Ovary (tissue), 9 donors: ENCODE measurements around the gene CLRN1. TPM values are rescaled to one million over a fixed set of nuclear protein-coding genes. Genes with fewer than 3 reads are reported as not detected.

Experiments
- DNase-seq, 5 donors: peaks; one replicate each; pipeline ENCODE4 v3.0.0-alpha.2; 2019 to 2020
- H3K27ac ChIP-seq, 2 donors: fragments of 200-600 bp; one replicate each; pipeline versions ENCODE4 v1.5.1 to v1.8.0; 2019 to 2022
- H3K27me3 ChIP-seq: fragments of 200-600 bp; one replicate; pipeline ENCODE4 v1.8.0; 2022
- H3K36me3 ChIP-seq: fragments of 200-600 bp; sonication (generic); one replicate; pipeline ENCODE4 v1.5.1; 2019
- H3K4me1 ChIP-seq: one replicate; pipeline ENCODE4 v1.8.1; 2013; ENCODE audit warnings: mild to moderate bottlenecking, moderate library complexity; ENCODE audit not compliant: insufficient read depth
- H3K4me3 ChIP-seq: fragments of 200-600 bp; sonication (generic); one replicate; pipeline ENCODE4 v1.5.1; 2017
- H3K9me3 ChIP-seq, 2 donors: fragments of 200-600 bp in 1 of 2; sonication (generic) in 1 of 2; one replicate each; pipeline versions ENCODE4 v1.5.1 to v1.8.1; 2013 to 2019; ENCODE audit warnings: mild to moderate bottlenecking in 1 of 2, moderate library complexity in 1 of 2
- EP300 ChIP-seq: sonication (generic); formaldehyde crosslinking; IDR thresholded peaks from one replicate; pipeline ENCODE4 v1.6.1; 2017; ENCODE audit warnings: antibody characterized with exemption
- POLR2A ChIP-seq: fragments of 450-650 bp; IDR thresholded peaks from one replicate; pipeline ENCODE4 v1.6.1; 2017; ENCODE audit warnings: antibody characterized with exemption, mild to moderate bottlenecking, moderate library complexity
- WGBS, 3 donors: extraction: QIAGEN DNeasy Blood & Tissue Kit in 1 of 3; methylation state at CpG; one replicate each; pipeline versions ENCODE4 v1.1.5 to v1.1.7; 2013 to 2017; 5-methylcytosine and 5-hydroxymethylcytosine counted together
- intact Hi-C, 4 donors: fragments of 100-400 bp; cut with DNase I; formaldehyde crosslinking; loops; one replicate each; pipeline versions ENCODE4 v1.11.0 to v1.15.1; 2022 to 2023
- polyA plus RNA-seq, 2 donors: library from polyadenylated mRNA; stranded (reverse); fragments of 200-250 nt in 1 of 2; fragments of 350-450 nt in 1 of 2; fragmentation: Illumina TruSeq in 1 of 2; extraction: RNeasy Lipid Tissue Mini Kit (QIAGEN cat#74804) in 1 of 2; gene quantifications; one replicate each; pipeline ENCODE4 v1.2.3, GENCODE V29; 2013 to 2014
- total RNA-seq, 7 donors: library from RNA; depleted of rRNA in 2 of 7; stranded (reverse); fragments of >200 nt in 2 of 7; fragmentation: NEBNext Ultra II Directional in 3 of 7; extraction: Animal tissue kit (Norgen Biotek cat#: 25700) in 3 of 7; gene quantifications; one replicate each; pipeline versions ENCODE4 v1.1.0 to v1.2.4, GENCODE V29; 2016 to 2023
- TF ChIP-seq, protein P1 (sequence below), 3 donors: fragments of 450-650 bp in 2 of 3; fragments of 200-600 bp in 1 of 3; IDR thresholded peaks; one replicate each; pipeline versions ENCODE4 v1.5.1 to v1.8.0; 2016 to 2022; ENCODE audit warnings: antibody characterized with exemption in 3 of 3, mild to moderate bottlenecking in 1 of 3
- donor health status: DM: no; HTN: no; CAD: no; lungs with moderate emphysema.
- donor health status: DM: no; HTN: no; CAD: no.
- donor health status: Bipolar disorder and iron deficiency.
- donor health status: DM: yes; HTN: yes; CAD: no.
- donor health status: DM: no; HTN: no; CAD: no.
- donor health status: DM: yes; HTN: yes; CAD: no.

The CLRN1 gene
- total and polyA plus RNA-seq, 9 donors: not detected

DNA sequence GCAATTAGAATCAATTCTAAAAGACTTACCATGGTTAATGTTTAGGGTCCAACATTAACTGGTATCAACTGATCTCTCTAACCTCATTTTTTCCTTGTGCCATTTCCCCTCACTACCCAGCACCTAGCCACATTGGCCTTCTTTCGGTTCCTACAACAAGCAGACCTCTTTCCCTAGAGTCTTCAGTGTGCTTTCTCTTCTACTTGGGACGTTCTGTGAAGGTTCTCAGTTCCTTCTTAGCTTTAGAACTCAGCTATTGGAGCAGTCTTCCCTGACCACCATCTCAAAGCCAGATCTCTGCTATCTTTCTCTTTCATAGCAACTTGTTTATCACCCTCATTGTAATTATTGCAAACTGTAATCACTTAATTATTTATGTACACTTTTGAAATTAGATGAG lies 35.8 kb downstream of the CLRN1 start:
- no peak overlapping the region for H3K27ac ChIP-seq

DNA sequence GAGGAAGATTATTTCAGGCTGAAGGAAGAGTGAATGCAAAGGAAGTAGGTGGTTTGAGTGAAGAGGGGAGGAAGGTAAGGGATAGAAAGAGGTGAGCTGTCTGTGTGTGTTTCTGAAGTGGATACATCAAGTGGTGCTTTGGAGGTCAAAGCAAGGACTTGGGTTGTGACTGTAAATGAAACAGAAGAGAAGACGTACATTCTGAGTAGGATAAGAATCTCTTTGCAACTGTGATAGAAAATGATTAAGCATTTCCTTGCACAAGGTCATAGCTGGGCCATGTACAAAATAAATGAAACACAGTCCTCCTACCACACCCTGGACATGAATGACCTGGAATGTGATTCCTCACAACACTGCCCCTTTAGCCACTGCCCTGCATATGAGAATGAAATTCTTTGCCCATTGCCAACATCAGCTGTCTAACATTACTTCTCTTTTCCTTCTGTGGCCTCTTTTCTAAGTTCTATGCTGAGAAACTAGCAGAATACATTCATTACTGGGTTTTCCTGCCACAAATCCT lies 39.0 kb downstream of the CLRN1 start:
- intact Hi-C loops: no loop called here
- H3K4me1 ChIP-seq: no peaks in the 10 kb centered on the region
- no peak overlapping the region for H3K4me3 ChIP-seq
- H3K36me3 ChIP-seq: no peaks in the 10 kb centered on the region
- no peak for DNase-seq
- TF ChIP-seq EP300 (no peak), POLR2A (no peak)
- TF ChIP-seq, protein P1, sequence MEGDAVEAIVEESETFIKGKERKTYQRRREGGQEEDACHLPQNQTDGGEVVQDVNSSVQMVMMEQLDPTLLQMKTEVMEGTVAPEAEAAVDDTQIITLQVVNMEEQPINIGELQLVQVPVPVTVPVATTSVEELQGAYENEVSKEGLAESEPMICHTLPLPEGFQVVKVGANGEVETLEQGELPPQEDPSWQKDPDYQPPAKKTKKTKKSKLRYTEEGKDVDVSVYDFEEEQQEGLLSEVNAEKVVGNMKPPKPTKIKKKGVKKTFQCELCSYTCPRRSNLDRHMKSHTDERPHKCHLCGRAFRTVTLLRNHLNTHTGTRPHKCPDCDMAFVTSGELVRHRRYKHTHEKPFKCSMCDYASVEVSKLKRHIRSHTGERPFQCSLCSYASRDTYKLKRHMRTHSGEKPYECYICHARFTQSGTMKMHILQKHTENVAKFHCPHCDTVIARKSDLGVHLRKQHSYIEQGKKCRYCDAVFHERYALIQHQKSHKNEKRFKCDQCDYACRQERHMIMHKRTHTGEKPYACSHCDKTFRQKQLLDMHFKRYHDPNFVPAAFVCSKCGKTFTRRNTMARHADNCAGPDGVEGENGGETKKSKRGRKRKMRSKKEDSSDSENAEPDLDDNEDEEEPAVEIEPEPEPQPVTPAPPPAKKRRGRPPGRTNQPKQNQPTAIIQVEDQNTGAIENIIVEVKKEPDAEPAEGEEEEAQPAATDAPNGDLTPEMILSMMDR (IDR thresholded peaks at IDR 0.05): no peak
- WGBS, 3 donors: 26 to 41% (median 29%) methylated on average over 1 of the region's 1 CpG
- no peaks in the 10 kb centered on the region for H3K27me3 ChIP-seq
- H3K9me3 ChIP-seq: no peaks in the 10 kb centered on the region
- H3K27ac ChIP-seq: no peak overlapping the region

More for the DNA sequence above, 35.8 kb downstream of the CLRN1 start:
- no peak for DNase-seq
- Histone ChIP-seq H3K36me3 (no peaks in the 10 kb centered on the region), H3K4me3 (no peak overlapping the region), H3K27me3 (no peaks in the 10 kb centered on the region), H3K9me3 (no peaks in the 10 kb centered on the region), H3K4me1 (no peaks in the 10 kb centered on the region)
- no peak for TF ChIP-seq EP300
- TF ChIP-seq, protein P1 (IDR thresholded peaks at IDR 0.05): no peak
- no peak for TF ChIP-seq POLR2A
- 60 to 71% (median 67%) methylated on average over 2 of the region's 2 CpGs for WGBS, 3 donors
- intact Hi-C loops: no loop called here

DNA sequence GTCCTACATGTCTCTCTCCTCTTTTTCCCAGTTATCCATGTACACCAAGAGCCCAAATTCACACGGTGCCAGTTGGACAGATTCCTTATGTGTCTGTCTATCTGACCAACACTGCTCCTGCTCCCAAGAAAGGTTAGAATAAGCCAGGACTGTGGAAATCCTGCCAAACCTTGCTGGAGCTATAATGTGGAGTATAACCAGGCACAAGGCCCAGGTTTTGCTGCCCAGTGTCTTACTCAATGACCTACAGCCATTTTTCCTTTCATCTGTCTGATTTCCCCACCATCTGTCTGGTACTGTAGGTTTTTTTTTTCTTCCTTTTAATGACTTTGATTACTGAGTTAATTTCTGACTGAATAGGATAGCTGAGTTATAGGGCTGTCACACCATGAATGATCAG lies 40.8 kb downstream of the CLRN1 start:
- no peak for TF ChIP-seq EP300
- no peak for TF ChIP-seq POLR2A
- TF ChIP-seq, protein P1 (IDR thresholded peaks at IDR 0.05): no peak
- no peaks in the 10 kb centered on the region for H3K9me3 ChIP-seq
- H3K4me3 ChIP-seq: no peak overlapping the region
- DNase-seq: no peak
- intact Hi-C loops: no loop called here
- no peaks in the 10 kb centered on the region for H3K27me3 ChIP-seq
- WGBS, 3 donors: 64 to 75% (median 72%) methylated on average over 1 of the region's 1 CpG
- no peaks in the 10 kb centered on the region for H3K4me1 ChIP-seq
- H3K27ac ChIP-seq: no peak overlapping the region
- no peaks in the 10 kb centered on the region for H3K36me3 ChIP-seq

DNA sequence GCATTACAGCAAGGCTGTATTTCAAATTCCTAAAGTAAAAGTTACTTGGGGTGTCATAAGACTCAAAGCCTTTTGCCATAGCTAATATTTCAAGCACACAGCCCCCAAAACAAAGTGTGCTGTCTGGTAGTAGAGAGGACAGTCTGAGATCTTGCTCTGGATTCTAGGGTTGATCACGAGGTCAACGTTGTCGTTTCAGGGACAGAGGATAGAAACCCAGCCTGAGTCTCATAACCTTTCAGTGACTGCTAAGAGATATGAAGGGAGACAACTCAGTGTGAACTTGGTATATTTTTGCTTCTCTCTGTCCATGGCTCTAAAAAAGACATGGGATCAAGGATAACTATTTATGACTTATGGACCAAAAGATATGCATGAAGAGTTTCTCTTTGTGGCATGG lies 41.7 kb downstream of the CLRN1 start:
- H3K27ac ChIP-seq: no peak overlapping the region
- no peak for DNase-seq
- no peak for TF ChIP-seq POLR2A
- TF ChIP-seq, protein P1 (IDR thresholded peaks at IDR 0.05): no peak
- TF ChIP-seq EP300: no peak
- no peak overlapping the region for H3K4me3 ChIP-seq
- 48 to 58% (median 55%) methylated on average over 3 of the region's 3 CpGs for WGBS, 3 donors
- H3K9me3 ChIP-seq: no peaks in the 10 kb centered on the region
- H3K27me3 ChIP-seq: no peaks in the 10 kb centered on the region
- intact Hi-C loops: no loop called here
- no peaks in the 10 kb centered on the region for H3K4me1 ChIP-seq
- H3K36me3 ChIP-seq: no peaks in the 10 kb centered on the region
